ENCODE data around the gene GPX4.

GRCh38 chr19:1145635-1146411 is 42.0 kb downstream of the GPX4 start:
- TF ChIP-seq, protein P1, sequence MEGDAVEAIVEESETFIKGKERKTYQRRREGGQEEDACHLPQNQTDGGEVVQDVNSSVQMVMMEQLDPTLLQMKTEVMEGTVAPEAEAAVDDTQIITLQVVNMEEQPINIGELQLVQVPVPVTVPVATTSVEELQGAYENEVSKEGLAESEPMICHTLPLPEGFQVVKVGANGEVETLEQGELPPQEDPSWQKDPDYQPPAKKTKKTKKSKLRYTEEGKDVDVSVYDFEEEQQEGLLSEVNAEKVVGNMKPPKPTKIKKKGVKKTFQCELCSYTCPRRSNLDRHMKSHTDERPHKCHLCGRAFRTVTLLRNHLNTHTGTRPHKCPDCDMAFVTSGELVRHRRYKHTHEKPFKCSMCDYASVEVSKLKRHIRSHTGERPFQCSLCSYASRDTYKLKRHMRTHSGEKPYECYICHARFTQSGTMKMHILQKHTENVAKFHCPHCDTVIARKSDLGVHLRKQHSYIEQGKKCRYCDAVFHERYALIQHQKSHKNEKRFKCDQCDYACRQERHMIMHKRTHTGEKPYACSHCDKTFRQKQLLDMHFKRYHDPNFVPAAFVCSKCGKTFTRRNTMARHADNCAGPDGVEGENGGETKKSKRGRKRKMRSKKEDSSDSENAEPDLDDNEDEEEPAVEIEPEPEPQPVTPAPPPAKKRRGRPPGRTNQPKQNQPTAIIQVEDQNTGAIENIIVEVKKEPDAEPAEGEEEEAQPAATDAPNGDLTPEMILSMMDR (IDR thresholded peaks at IDR 0.05): no peak
- no peak for TF ChIP-seq EZH2 (IDR thresholded peaks at IDR 0.05; ENCODE audit: borderline replicate concordance, insufficient read depth, low read depth, low read length, poor library complexity, severe bottlenecking)
